NB4 (cell line): ENCODE measurements around the gene ZBTB7C.

ENCODE experiments used
- DNase-seq: peaks from one replicate; pipeline ENCODE4 v3.0.0; 2010; ENCODE audit warnings: low read depth
- H3K4me3 ChIP-seq: one replicate; pipeline ENCODE4 v1.5.1; 2011; ENCODE audit warnings: mild to moderate bottlenecking, low read depth, low read length, moderate library complexity
- MYC ChIP-seq: IDR thresholded peaks from 2 replicates; pipeline ENCODE4 v1.6.1; 2011; ENCODE audit warnings: low read depth, low read length
- POLR2A ChIP-seq: IDR thresholded peaks from 2 replicates; pipeline ENCODE4 v1.6.1; 2011; ENCODE audit warnings: mild to moderate bottlenecking; ENCODE audit not compliant: insufficient read length; ENCODE audit errors: extremely low read depth
- TF ChIP-seq, protein P1 (sequence below): IDR thresholded peaks from 2 replicates; pipeline ENCODE4 v1.6.1; 2011; ENCODE audit warnings: low read depth, low read length
- TF ChIP-seq, protein P2 (sequence below): IDR thresholded peaks from one replicate; pipeline ENCODE4 v1.5.1; 2012; ENCODE audit warnings: low read depth, low read length

The ZBTB7C gene

DNA sequence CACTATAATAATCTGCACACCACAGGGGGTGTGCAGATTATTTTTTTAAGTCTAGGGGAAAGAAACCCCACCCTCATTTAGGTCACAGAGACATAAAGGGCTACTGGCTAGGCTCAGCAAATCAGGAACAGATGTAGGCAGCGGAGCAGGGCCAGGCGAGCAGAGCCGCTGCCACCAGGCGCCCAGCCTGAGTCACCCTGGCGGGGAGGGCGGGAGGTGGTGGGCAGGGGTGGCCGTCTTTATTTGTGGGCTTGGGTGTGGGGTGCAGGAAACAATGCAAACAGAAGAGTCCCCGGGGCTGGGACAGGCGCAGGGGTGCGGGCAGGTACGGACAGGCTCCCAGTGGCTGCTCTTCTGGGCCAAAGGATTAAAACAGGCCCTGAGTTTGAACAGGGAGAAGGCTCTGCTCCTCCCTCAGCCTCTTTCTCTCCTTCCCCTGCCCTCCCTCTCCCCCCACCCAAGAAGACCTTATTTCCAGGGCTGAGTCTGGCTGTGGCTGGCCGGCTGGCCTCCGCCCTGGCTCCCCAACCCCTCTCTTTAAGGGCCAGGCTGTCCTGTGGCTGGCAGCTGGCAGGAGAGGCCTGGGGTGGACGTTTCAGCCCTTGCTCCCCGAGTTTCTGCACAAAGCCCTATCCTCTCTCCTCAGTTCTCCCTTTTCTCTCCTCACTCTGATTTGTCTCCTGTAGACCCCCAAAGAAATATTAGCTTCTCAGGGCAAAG, 335.8 kb downstream of the ZBTB7C start:
- TF ChIP-seq POLR2A (no peak), MYC (no peak)
- TF ChIP-seq, protein P1, sequence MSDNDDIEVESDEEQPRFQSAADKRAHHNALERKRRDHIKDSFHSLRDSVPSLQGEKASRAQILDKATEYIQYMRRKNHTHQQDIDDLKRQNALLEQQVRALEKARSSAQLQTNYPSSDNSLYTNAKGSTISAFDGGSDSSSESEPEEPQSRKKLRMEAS: no peak
- TF ChIP-seq, protein P2, sequence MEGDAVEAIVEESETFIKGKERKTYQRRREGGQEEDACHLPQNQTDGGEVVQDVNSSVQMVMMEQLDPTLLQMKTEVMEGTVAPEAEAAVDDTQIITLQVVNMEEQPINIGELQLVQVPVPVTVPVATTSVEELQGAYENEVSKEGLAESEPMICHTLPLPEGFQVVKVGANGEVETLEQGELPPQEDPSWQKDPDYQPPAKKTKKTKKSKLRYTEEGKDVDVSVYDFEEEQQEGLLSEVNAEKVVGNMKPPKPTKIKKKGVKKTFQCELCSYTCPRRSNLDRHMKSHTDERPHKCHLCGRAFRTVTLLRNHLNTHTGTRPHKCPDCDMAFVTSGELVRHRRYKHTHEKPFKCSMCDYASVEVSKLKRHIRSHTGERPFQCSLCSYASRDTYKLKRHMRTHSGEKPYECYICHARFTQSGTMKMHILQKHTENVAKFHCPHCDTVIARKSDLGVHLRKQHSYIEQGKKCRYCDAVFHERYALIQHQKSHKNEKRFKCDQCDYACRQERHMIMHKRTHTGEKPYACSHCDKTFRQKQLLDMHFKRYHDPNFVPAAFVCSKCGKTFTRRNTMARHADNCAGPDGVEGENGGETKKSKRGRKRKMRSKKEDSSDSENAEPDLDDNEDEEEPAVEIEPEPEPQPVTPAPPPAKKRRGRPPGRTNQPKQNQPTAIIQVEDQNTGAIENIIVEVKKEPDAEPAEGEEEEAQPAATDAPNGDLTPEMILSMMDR: no peak
- DNase-seq: no peak
- no peak overlapping the region for H3K4me3 ChIP-seq

DNA sequence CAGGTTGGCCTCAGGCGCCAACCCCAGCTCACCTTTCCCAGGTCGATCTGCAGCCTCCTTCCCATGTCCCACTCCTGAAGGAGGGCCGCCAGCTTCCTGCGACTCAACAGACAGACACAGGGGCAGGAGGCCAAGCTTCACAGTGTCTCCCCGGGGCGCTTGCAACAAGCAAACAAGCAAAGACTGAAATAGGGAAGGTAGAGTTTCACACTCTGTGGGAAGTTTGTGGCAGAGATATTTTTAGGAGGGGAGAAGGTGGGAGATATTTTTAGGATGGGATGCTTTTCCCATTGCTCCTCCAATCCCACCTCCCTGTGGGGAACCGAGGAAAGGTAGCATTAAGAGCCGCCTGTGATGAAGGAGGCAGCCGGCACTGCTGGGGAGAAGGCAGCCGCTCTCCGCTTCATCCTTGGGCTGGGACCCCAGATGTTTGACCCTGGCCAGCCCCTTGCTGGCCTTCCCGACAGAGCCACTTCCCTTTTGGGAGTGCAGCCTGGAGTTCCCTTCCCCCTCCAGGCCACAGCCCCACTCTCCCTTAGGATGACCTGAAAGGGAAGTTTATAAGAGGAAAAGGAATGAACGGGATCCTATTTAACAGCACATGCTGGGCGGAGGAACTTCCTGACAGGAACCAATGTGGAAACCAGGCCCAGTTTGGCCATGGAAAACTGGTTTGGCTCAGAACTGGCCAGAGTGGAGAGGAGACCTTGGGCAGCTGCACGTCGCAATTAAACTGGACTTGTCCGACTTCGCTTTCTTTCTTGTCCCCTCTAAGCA, 336.6 kb downstream of the ZBTB7C start:
- DNase-seq: no peak

DNA sequence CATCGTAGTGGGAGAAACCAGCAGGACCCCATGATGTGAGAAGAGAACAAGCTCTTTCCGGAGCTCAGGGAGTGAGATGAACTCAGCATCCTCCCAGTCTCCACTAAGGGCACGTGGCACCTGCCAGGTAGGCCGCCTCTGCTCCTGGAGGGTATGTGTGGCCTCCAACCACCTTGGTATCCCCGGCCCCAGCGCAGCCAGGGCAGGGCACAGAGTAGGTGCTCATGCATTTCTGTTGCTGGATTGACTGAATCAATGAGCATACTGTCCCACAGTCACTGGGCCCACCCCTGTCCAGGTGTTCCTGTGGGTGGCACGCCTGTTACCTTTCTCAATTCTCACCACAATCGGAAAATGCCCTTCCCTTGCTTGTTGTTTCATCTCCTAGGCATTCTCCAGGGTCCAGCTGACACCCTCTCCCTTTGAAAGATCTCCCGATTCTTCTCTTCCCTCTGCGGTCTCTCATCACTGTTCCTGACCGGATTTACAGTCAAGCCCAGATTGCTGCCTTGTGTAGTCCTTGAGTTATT, 340.2 kb downstream of the ZBTB7C start:
- TF ChIP-seq, protein P1: no peak
- no peak overlapping the region for H3K4me3 ChIP-seq
- DNase-seq: no peak

More for the DNA sequence above, 336.6 kb downstream of the ZBTB7C start:
- H3K4me3 ChIP-seq: no peak overlapping the region
- TF ChIP-seq, protein P1: no peak
- TF ChIP-seq POLR2A (no peak), MYC (no peak)
- TF ChIP-seq, protein P2: no peak

DNA sequence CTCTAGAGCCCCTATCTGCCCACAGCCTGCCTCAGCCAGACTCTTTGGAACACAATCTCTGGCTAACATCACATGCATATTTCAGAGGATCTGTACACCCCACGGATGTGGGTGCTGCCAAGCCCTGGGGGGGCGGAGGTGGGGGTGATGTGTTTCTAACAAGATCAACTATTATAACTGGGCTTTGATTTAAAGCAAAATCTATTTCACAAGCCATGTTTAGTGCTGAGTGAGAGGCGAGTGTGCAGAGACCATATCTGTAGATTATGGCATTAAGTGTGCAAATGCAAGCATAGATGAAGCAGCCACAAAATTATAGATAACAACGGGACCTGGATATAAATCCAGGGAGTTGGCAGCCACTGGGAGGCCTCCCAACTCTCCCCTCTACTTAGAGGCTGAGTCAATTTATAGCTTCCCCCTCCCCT, 342.9 kb downstream of the ZBTB7C start:
- DNase-seq: no peak
- TF ChIP-seq POLR2A (no peak), MYC (no peak)
- TF ChIP-seq, protein P1: no peak
- TF ChIP-seq, protein P2: no peak
- H3K4me3 ChIP-seq: no peak overlapping the region

DNA sequence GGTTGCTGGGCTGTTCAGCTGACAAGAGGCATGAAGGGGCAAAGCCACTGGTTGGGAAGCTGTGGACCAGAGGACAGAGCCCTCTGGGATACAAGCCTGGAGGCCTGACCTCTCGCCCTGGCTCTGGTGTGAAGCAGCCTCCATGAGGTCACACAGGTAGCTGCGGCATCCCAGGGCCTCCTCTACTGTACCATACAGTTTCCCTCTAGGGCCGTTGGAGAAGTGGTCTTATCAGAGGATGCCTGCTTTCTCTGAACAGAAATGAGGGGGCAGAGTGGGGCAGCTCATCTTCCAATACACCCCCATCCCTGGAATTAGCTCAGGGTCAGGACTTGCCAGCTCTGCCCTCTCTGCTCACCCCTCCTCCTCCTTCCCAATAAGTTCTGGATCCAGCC, 343.6 kb downstream of the ZBTB7C start:
- TF ChIP-seq POLR2A (no peak), MYC (no peak)
- TF ChIP-seq, protein P2: no peak
- TF ChIP-seq, protein P1: no peak
- no peak for DNase-seq

DNA sequence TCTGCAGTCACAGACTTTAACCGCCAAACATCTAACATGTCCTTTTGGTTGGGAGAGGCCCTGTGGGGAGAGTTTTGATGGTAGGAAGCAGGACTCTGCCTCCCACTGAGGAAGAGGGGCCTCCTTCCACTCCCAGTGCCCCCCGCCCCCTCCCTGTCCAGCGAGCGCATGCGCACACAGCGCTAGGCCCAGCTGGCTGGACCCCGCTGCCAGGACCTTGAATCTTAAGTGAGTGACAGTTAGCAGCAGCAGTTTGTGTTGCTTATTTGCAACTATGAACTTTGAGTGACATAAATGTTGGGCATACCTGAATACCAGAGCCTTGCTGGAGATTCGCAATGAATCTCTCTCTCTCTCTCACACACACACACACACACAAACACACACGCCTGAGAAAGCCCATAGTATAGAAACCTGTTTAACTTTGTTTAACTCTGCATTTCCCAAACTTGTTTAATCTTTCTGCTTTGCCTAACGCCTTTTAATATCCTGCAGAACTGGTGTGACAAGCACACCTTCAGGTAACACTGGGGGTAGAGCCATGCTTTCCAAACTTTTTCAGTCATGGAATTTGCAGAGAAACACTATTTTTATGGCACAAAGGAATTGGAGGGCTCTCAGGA, 344.1 kb downstream of the ZBTB7C start:
- no peak for TF ChIP-seq POLR2A
- TF ChIP-seq MYC: no peak
- TF ChIP-seq, protein P1: no peak
- DNase-seq: no peak
- no peak overlapping the region for H3K4me3 ChIP-seq

More for the DNA sequence above, 343.6 kb downstream of the ZBTB7C start:
- no peak overlapping the region for H3K4me3 ChIP-seq
